GM12878 (cell line): ENCODE results near the gene LARGE1. TPM values are rescaled to one million over a fixed set of nuclear protein-coding genes. Genes with fewer than 3 reads are reported as not detected.

ENCODE experiments used
- BHLHE40 ChIP-seq, 2 experiments: fragments of 450-650 bp in 1 of 2; IDR thresholded peaks; 2 replicates each; pipeline ENCODE4 v1.6.1; 2011 to 2017; ENCODE audit warnings: low read depth in 2 of 2, borderline replicate concordance in 1 of 2, improper control_type of control experiment in 1 of 2, low read length in 1 of 2, mild to moderate bottlenecking in 1 of 2
- DPF2 ChIP-seq: fragments of 450-650 bp; IDR thresholded peaks from 2 replicates; pipeline ENCODE4 v1.6.1; 2017; ENCODE audit warnings: mild to moderate bottlenecking
- E2F8 ChIP-seq: fragments of 450-650 bp; IDR thresholded peaks from 2 replicates; pipeline ENCODE4 v1.6.1; 2018; ENCODE audit warnings: mild to moderate bottlenecking, low read depth, moderate library complexity; ENCODE audit not compliant: partially characterized antibody
- GABPA ChIP-seq: IDR thresholded peaks from 2 replicates; pipeline ENCODE4 v1.6.1; 2014; ENCODE audit warnings: antibody characterized with exemption, low read depth, mild to moderate bottlenecking, inconsistent platforms
- HDGF ChIP-seq: fragments of 450-650 bp; IDR thresholded peaks from 2 replicates; pipeline ENCODE4 v1.6.1; 2016; ENCODE audit warnings: antibody characterized with exemption
- JUNB ChIP-seq: IDR thresholded peaks from 2 replicates; pipeline ENCODE4 v1.6.1; 2016; ENCODE audit warnings: antibody characterized with exemption, mild to moderate bottlenecking
- LARP7 ChIP-seq: fragments of 450-650 bp; IDR thresholded peaks from 2 replicates; pipeline ENCODE4 v1.6.1; 2017; ENCODE audit warnings: mild to moderate bottlenecking
- NFXL1 ChIP-seq: fragments of 450-650 bp; IDR thresholded peaks from 2 replicates; pipeline ENCODE4 v1.6.1; 2017; ENCODE audit warnings: antibody characterized with exemption, mild to moderate bottlenecking, borderline replicate concordance
- POLR2A ChIP-seq: IDR thresholded peaks from 2 replicates; pipeline ENCODE4 v1.6.1; 2011; ENCODE audit warnings: low read depth, mild to moderate bottlenecking, low read length
- POLR2AphosphoS2 ChIP-seq: IDR thresholded peaks from 2 replicates; pipeline ENCODE4 v1.6.1; 2011; ENCODE audit warnings: low read depth, mild to moderate bottlenecking, low read length, improper control_type of control experiment, moderate library complexity
- RB1 ChIP-seq: fragments of 450-650 bp; formaldehyde crosslinking; IDR thresholded peaks from 2 replicates; pipeline ENCODE4 v1.6.1; 2017; ENCODE audit warnings: mild to moderate bottlenecking, borderline replicate concordance
- STAT1 ChIP-seq: fragments of 450-650 bp; conservative IDR thresholded peaks from 2 replicates; pipeline ENCODE4 v1.6.1; 2014; ENCODE audit warnings: antibody characterized with exemption, mild to moderate bottlenecking
- TCF12 ChIP-seq: IDR thresholded peaks from 2 replicates; pipeline ENCODE4 v1.6.1; 2011; ENCODE audit warnings: low read depth, mild to moderate bottlenecking, low read length
- TCF7 ChIP-seq: IDR thresholded peaks from 2 replicates; pipeline ENCODE4 v1.6.1; 2014; ENCODE audit warnings: antibody characterized with exemption, borderline replicate concordance
- ZBTB4 ChIP-seq: fragments of 450-650 bp; formaldehyde crosslinking; IDR thresholded peaks from 2 replicates; pipeline ENCODE4 v1.4.0; 2022; ENCODE audit warnings: mild to moderate bottlenecking, moderate library complexity
- polyA plus RNA-seq, 11 experiments: library from polyadenylated mRNA; depleted of rRNA in 4 of 11; unstranded in 6 of 11; stranded (reverse) in 5 of 11; fragments of >200 nt; fragmentation: Nextera tagmentation in 4 of 11; fragmentation: Illumina TruSeq in 1 of 11; extraction: Ambion mirVana in 4 of 11; extraction: Trizol in 1 of 11; gene quantifications; 1 replicate in 1 of 11; 2 replicates in 10 of 11; pipeline versions ENCODE4 v1.2.1 to v1.2.3, GENCODE V29; 2011 to 2016; ENCODE audit warnings: inconsistent platforms in 2 of 11, missing spikeins in 2 of 11, low read depth in 1 of 11
- total RNA-seq, 4 experiments: library from RNA; depleted of rRNA in 3 of 4; stranded (reverse); fragments of >200 nt in 3 of 4; fragmentation: Illumina TruSeq in 1 of 4; extraction: Trizol in 1 of 4; gene quantifications; 2 replicates each; pipeline versions ENCODE4 v1.2.1 to v1.2.3, GENCODE V29; 2013 to 2021
- TF ChIP-seq, protein P1 (sequence below): fragments of 450-650 bp; IDR thresholded peaks from 2 replicates; pipeline ENCODE4 v1.6.1; 2017; ENCODE audit warnings: mild to moderate bottlenecking, moderate library complexity
- TF ChIP-seq, protein P2 (sequence below): fragments of 150-350 bp; IDR thresholded peaks from 2 replicates; pipeline ENCODE4 v1.6.1; 2016; ENCODE audit warnings: low read depth, low read length

LARGE1 gene
- total and polyA plus RNA-seq, 10 of the 15 experiments (the other 5 are each of a cell fraction or from before 2014, with no cell fraction given), result 3.2 to 41.4 (median 17.3) TPM

DNA sequence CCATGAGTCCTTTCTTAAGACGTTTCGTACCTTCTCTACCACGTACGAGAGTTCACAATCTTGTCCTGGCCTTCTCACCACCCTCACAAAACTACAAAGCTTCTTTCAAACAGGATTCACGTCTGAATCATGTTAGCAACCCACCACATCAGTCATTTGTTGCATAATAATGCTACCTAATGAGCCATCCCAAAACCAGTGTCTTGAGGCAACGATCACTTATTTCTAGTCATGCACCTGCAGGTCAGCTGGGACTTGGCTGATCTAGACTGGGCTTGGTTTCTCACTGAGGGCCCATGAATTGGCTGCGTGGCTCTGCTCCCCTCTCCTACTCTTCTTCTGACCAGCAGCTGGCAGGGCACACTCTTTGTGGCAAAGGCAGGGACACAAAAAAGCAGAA lies 28.3 kb downstream of the LARGE1 start (continued):
- TF ChIP-seq, protein P1, sequence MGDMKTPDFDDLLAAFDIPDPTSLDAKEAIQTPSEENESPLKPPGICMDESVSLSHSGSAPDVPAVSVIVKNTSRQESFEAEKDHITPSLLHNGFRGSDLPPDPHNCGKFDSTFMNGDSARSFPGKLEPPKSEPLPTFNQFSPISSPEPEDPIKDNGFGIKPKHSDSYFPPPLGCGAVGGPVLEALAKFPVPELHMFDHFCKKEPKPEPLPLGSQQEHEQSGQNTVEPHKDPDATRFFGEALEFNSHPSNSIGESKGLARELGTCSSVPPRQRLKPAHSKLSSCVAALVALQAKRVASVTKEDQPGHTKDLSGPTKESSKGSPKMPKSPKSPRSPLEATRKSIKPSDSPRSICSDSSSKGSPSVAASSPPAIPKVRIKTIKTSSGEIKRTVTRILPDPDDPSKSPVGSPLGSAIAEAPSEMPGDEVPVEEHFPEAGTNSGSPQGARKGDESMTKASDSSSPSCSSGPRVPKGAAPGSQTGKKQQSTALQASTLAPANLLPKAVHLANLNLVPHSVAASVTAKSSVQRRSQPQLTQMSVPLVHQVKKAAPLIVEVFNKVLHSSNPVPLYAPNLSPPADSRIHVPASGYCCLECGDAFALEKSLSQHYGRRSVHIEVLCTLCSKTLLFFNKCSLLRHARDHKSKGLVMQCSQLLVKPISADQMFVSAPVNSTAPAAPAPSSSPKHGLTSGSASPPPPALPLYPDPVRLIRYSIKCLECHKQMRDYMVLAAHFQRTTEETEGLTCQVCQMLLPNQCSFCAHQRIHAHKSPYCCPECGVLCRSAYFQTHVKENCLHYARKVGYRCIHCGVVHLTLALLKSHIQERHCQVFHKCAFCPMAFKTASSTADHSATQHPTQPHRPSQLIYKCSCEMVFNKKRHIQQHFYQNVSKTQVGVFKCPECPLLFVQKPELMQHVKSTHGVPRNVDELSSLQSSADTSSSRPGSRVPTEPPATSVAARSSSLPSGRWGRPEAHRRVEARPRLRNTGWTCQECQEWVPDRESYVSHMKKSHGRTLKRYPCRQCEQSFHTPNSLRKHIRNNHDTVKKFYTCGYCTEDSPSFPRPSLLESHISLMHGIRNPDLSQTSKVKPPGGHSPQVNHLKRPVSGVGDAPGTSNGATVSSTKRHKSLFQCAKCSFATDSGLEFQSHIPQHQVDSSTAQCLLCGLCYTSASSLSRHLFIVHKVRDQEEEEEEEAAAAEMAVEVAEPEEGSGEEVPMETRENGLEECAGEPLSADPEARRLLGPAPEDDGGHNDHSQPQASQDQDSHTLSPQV, result no peak
- TF ChIP-seq ZBTB4 (CRISPR knock-in tag), result no peak
- no peak for TF ChIP-seq GABPA
- TF ChIP-seq POLR2A, result no peak
- no peak for TF ChIP-seq HDGF
- peak; percentile 63; the same call in 1 of the 2 replicates for TF ChIP-seq JUNB
- TF ChIP-seq LARP7, result no peak
- TF ChIP-seq NFXL1, result no peak
- no peak for TF ChIP-seq DPF2
- TF ChIP-seq TCF12, result peak; percentile 64; the same call in 1 of the 2 replicates
- no peak for TF ChIP-seq POLR2AphosphoS2
- peak; percentile 94 for TF ChIP-seq TCF7
- TF ChIP-seq, protein P2, sequence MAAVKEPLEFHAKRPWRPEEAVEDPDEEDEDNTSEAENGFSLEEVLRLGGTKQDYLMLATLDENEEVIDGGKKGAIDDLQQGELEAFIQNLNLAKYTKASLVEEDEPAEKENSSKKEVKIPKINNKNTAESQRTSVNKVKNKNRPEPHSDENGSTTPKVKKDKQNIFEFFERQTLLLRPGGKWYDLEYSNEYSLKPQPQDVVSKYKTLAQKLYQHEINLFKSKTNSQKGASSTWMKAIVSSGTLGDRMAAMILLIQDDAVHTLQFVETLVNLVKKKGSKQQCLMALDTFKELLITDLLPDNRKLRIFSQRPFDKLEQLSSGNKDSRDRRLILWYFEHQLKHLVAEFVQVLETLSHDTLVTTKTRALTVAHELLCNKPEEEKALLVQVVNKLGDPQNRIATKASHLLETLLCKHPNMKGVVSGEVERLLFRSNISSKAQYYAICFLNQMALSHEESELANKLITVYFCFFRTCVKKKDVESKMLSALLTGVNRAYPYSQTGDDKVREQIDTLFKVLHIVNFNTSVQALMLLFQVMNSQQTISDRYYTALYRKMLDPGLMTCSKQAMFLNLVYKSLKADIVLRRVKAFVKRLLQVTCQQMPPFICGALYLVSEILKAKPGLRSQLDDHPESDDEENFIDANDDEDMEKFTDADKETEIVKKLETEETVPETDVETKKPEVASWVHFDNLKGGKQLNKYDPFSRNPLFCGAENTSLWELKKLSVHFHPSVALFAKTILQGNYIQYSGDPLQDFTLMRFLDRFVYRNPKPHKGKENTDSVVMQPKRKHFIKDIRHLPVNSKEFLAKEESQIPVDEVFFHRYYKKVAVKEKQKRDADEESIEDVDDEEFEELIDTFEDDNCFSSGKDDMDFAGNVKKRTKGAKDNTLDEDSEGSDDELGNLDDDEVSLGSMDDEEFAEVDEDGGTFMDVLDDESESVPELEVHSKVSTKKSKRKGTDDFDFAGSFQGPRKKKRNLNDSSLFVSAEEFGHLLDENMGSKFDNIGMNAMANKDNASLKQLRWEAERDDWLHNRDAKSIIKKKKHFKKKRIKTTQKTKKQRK, result no peak
- no peak for TF ChIP-seq E2F8
- TF ChIP-seq BHLHE40 (IDR thresholded peaks at IDR 0.05; ENCODE audit: borderline replicate concordance in 1 of 2, low read depth in 2 of 2, low read length in 1 of 2), result no peak
- no peak for TF ChIP-seq STAT1
- TF ChIP-seq RB1, result no peak
